GM12874 (cell line): ENCODE measurements around the gene GGT1.

Experiments used
- CTCF ChIP-seq: IDR thresholded peaks from 2 replicates; pipeline ENCODE4 v1.5.1; 2011; ENCODE audit warnings: low read depth, mild to moderate bottlenecking, control low read depth, low read length, moderate library complexity; ENCODE audit not compliant: insufficient read depth

Gene GGT1

DNA sequence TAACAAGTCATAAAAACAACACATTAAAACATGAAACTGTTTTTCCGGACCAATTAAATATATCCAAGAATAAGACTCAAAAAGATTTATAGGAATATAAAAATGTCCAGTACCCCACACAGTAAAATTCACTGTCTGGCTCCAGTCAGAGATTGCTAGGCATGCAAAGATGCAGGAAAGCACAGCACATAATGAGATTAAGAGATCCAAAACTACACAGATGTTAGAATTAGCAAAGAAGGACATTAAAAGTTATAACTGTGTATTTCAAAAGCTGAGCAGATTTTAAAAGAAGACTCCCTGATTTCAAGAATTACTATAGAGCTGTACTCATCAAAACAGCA is 23.8 kb upstream of the GGT1 start:
- TF ChIP-seq CTCF, result no peak

DNA sequence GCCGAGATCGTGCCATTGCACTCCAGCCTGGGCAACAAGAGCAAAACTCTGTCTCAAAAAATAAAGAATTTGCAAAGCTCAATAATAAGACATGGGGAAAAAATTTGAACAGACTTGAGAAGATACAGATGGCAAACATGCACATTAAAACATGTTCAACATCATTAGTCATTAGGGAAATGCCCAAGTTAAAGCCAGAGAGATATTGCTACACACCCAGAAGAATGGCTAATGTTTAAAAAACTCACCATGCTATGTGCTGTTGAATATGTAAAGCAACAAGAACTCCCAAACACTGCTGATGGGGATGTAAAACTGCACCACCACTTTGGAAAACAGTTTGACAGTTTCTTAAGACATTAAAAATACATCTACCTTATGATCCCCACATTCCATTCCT is 22.7 kb upstream of the GGT1 start:
- TF ChIP-seq CTCF, result no peak

- TF ChIP-seq CTCF, result no peak
Measured at GRCh38 chr22:24582056-24582814, 20.8 kb upstream of the GGT1 start.

- no peak for TF ChIP-seq CTCF
Measured at GRCh38 chr22:24583221-24584165, 19.5 kb upstream of the GGT1 start.

GRCh38 chr22:24584166-24584790 is 18.7 kb upstream of the GGT1 start:
- no peak for TF ChIP-seq CTCF

GRCh38 chr22:24584871-24585411 is 18.1 kb upstream of the GGT1 start:
- TF ChIP-seq CTCF, result no peak

- no peak for TF ChIP-seq CTCF
Measured at GRCh38 chr22:24585461-24585860, 17.5 kb upstream of the GGT1 start.
